Inflammatory macrophage treated with lipopolysaccharide for 4 hours (primary cell): ENCODE measurements around the gene DNAH11.
"Not testable (repeated sequence)": the region's sequence is repeated elsewhere in the genome, so short reads cannot be mapped to it uniquely, and the experiment has no call there.

Source experiments
- DNase-seq: peaks from one replicate; pipeline ENCODE4 v3.0.0-alpha.2; 2020

Gene DNAH11

GRCh38 chr7:21624320-21624719 is 81.5 kb downstream of the DNAH11 start:
- peak; percentile 1 for DNase-seq

GRCh38 chr7:21636694-21637093 is 93.9 kb downstream of the DNAH11 start:
- no peak for DNase-seq

GRCh38 chr7:21639206-21639868 is 96.5 kb downstream of the DNAH11 start:
- no peak for DNase-seq

GRCh38 chr7:21640105-21640504 is 97.3 kb downstream of the DNAH11 start:
- DNase-seq = no peak

- DNase-seq = no peak
These were observed 98.7 kb downstream of the DNAH11 start for GRCh38 chr7:21641546-21641945.

GRCh38 chr7:21642422-21642821 is 99.6 kb downstream of the DNAH11 start:
- no peak for DNase-seq

- DNase-seq = no peak
These were observed 108.9 kb downstream of the DNAH11 start for GRCh38 chr7:21651697-21652096.

- DNase-seq = no peak
These were observed 110.8 kb downstream of the DNAH11 start for GRCh38 chr7:21653623-21654022.

- DNase-seq = no peak
These were observed 113.2 kb downstream of the DNAH11 start for GRCh38 chr7:21656081-21656480.

GRCh38 chr7:21656796-21657195 is 114.0 kb downstream of the DNAH11 start:
- DNase-seq = no peak

GRCh38 chr7:21670496-21670895 is 127.7 kb downstream of the DNAH11 start:
- DNase-seq = no peak

- DNase-seq = peak; percentile 26
These were observed 129.0 kb downstream of the DNAH11 start for GRCh38 chr7:21671859-21672258.

- DNase-seq = no peak
These were observed 132.4 kb downstream of the DNAH11 start for GRCh38 chr7:21675255-21675654.

GRCh38 chr7:21690705-21691104 is 147.9 kb downstream of the DNAH11 start:
- no peak for DNase-seq

GRCh38 chr7:21691146-21691545 is 148.3 kb downstream of the DNAH11 start:
- DNase-seq = not testable (repeated sequence)

GRCh38 chr7:21700587-21700986 is 157.7 kb downstream of the DNAH11 start:
- not testable (repeated sequence) for DNase-seq

- DNase-seq = no peak
These were observed 159.5 kb downstream of the DNAH11 start for GRCh38 chr7:21702303-21702702.

- no peak for DNase-seq
These were observed 161.5 kb downstream of the DNAH11 start for GRCh38 chr7:21704359-21704758.

- no peak for DNase-seq
These were observed 163.3 kb downstream of the DNAH11 start for GRCh38 chr7:21706131-21706530.

- DNase-seq = no peak
These were observed 164.7 kb downstream of the DNAH11 start for GRCh38 chr7:21707566-21707965.

GRCh38 chr7:21708096-21708495 is 165.3 kb downstream of the DNAH11 start:
- DNase-seq = no peak

GRCh38 chr7:21717323-21717722 is 174.5 kb downstream of the DNAH11 start:
- DNase-seq = no peak

- DNase-seq = no peak
These were observed 175.6 kb downstream of the DNAH11 start for GRCh38 chr7:21718391-21718790.

GRCh38 chr7:21719846-21720245 is 177.0 kb downstream of the DNAH11 start:
- no peak for DNase-seq

GRCh38 chr7:21722371-21722770 is 179.5 kb downstream of the DNAH11 start:
- DNase-seq = no peak
